ENCODE results near the gene GPR146. TPM values are rescaled to one million over a fixed set of nuclear protein-coding genes. Genes with fewer than 3 reads are reported as not detected.

The GPR146 gene
- polyA plus RNA-seq, 3 donors: 0.48 to 0.92 (median 0.48) TPM

- peak overlapping the region in 1 of 2 donors; percentile 28 for H3K4me3 Mint-ChIP-seq
- no peak overlapping the region for H3K27ac ChIP-seq (ENCODE audit: low read depth in 1 of 2, low read length in 2 of 2)
- WGBS (ENCODE audit: insufficient coverage): 95% methylated on average over 20 of the region's 22 CpGs
These were observed 6.8 kb downstream of the GPR146 start for GRCh38 chr7:1050956-1051690.

More at GRCh38 chr7:1050956-1051690, 6.8 kb downstream of the GPR146 start:
- H3K27me3 ChIP-seq (ENCODE audit: control insufficient read depth in 2 of 2, insufficient read depth in 2 of 2, low read length in 2 of 2): peaks cover 11 to 29% of the 10 kb centered on the region in 2 donors
- H3K79me2 ChIP-seq (ENCODE audit: insufficient read depth, low read length): no peaks in the 10 kb centered on the region
- H3K36me3 Mint-ChIP-seq: peaks cover 2 to 4% of the 10 kb centered on the region in 2 donors
- no peak overlapping the region for H3K4me2 ChIP-seq (replicated peaks; ENCODE audit: extremely low read depth, low read length, poor library complexity, severe bottlenecking)
- peak overlapping the region in 1 of 7 donors; percentile 35 for H3K27ac Mint-ChIP-seq
- H2AFZ ChIP-seq (ENCODE audit: insufficient read depth, low read depth, low read length, poor library complexity, severe bottlenecking): no peak overlapping the region
- peaks cover 0 to 13% of the 10 kb centered on the region in 2 donors for H3K9me3 ChIP-seq (replicated peaks in 1 of 2; ENCODE audit: control insufficient read depth in 1 of 2, insufficient read depth in 1 of 2, low read length in 2 of 2)
- no peak for TF ChIP-seq CTCF (IDR thresholded peaks at IDR 0.05)
- H3K27me3 Mint-ChIP-seq (ENCODE audit: low read depth in 3 of 3): peaks cover 38 to 62% (median 40%) of the 10 kb centered on the region in 3 donors
- H3K36me3 ChIP-seq (replicated peaks in 1 of 2; ENCODE audit: control insufficient read depth in 1 of 2, insufficient read depth in 2 of 2, low read length in 2 of 2): no peaks in the 10 kb centered on the region
- H3K9ac ChIP-seq (ENCODE audit: insufficient read depth, low read length, poor library complexity, severe bottlenecking): no peak overlapping the region
- H3K9me3 Mint-ChIP-seq: peaks cover 0 to 6% (median 1%) of the 10 kb centered on the region in 7 donors
- H3K4me3 ChIP-seq (replicated peaks in 1 of 3; ENCODE audit: low read depth in 2 of 3, low read length in 3 of 3): no peak overlapping the region
- H3K4me1 ChIP-seq (ENCODE audit: control insufficient read depth in 1 of 2, insufficient read depth in 2 of 2, low read length in 2 of 2): peaks cover 17 to 21% of the 10 kb centered on the region in 2 donors
- no peaks in the 10 kb centered on the region for H4K20me1 ChIP-seq (ENCODE audit: insufficient read depth, low read length)
- H3K4me1 Mint-ChIP-seq: peaks cover 27% of the 10 kb centered on the region
- DNase-seq: no peak
- intact Hi-C loops (cut with micrococcal nuclease): no loop called here

All from CD14-positive monocyte (primary cell).